NCI-H460 (cell line): Measurements from ENCODE around the gene PHKG1. TPM values are rescaled to one million over a fixed set of nuclear protein-coding genes. Genes with fewer than 3 reads are reported as not detected.
"Not testable (repeated sequence)": the region's sequence is repeated elsewhere in the genome, so short reads cannot be mapped to it uniquely, and the experiment has no call there.

Source experiments
- DNase-seq: peaks from one replicate; pipeline ENCODE4 v3.0.0-alpha.2; 2016; ENCODE audit warnings: low read depth; ENCODE audit errors: extremely low read depth
- total RNA-seq: library from RNA; depleted of rRNA; stranded (reverse); fragments of >200 nt; shearing (Covaris generic); gene quantifications from 2 replicates; pipeline ENCODE4 v1.2.3, GENCODE V29; 2014

PHKG1 gene
- total RNA-seq, 1 experiment from 2014 or later: not detected

DNA sequence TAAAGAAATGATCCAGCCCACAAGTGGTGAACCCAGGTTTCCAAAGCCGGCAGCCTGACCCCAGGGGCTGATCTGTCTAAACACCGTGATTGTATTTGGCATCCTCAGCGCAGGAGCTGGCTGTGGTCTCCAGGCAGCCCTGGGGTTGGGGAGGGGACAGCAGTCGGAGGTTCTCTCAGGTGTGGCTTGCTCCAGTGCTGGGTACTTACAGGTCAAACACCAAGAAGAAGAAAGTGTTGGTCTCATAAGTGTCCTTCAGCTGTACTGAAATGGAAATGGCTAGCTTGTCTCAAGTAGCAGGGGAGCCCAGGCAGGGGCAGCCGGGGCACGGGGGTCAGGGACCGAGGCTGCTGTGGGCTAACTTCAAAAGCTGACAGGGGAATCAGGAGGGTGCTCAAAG, 6.0 kb downstream of the PHKG1 start:
- no peak for DNase-seq

DNA sequence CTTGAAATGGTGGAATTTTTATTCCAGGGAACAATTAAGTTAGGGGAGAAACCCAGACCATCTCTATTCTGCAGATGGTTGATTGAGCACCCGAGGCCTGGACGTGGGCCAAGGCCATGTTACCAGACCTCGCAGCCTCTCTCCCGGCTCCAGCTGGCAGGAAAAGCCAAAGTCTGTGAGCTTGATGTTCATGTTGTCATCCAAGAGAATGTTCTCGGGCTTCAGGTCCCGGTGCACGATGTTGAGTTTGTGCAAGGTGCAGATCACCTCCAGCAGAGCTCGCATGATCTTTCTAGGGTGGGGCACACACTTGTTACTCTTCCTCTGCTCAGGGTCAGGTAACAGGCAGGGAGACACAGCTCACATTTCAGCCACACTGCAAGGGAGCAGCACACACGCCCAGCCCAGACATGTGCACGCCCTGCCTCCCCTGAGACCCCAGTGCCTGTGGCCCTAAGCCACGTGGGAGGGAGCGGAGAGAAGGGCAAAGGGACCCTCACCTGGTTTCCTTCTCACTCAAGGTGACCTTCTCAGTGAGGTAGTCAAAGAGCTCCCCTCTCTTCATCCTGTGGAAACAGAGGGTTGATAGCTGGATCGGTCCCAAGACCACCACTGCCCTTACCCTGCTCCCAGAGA, 9.5 kb downstream of the PHKG1 start:
- DNase-seq: no peak

DNA sequence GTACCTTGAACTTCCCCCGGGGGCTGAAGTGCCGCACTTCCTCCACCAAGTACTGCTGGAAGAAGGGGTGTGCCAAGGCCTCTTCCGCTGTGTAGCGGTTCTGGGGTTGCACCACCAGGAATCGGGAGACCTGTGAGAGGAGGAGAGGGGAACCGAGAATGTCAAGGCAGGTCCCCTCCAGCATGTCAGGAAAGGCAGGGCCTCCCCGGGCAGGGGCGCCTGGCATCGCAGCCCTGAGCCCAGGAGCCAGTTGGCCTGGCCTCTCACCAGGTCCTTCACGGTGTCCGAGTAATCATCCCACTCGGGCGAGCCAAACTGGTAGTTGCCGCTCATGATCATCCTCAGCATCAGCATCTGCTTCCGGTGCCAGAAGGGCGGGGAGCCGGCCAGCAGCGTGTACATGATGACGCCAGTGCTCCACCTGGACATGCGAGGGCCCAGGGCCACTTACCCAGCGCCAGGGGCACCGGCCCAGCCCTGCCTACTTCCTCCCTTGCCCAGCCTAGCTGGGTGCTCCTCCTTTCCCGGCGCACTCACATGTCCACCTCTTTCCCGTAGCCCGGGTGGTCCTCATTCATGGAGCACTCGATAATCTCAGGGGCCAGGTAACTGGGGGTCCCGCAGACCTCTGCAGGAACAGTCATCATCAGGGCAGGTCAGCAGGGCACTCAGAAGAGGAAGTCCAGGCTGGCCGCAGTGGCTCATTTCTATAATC, 11.0 kb downstream of the PHKG1 start:
- DNase-seq: no peak

DNA sequence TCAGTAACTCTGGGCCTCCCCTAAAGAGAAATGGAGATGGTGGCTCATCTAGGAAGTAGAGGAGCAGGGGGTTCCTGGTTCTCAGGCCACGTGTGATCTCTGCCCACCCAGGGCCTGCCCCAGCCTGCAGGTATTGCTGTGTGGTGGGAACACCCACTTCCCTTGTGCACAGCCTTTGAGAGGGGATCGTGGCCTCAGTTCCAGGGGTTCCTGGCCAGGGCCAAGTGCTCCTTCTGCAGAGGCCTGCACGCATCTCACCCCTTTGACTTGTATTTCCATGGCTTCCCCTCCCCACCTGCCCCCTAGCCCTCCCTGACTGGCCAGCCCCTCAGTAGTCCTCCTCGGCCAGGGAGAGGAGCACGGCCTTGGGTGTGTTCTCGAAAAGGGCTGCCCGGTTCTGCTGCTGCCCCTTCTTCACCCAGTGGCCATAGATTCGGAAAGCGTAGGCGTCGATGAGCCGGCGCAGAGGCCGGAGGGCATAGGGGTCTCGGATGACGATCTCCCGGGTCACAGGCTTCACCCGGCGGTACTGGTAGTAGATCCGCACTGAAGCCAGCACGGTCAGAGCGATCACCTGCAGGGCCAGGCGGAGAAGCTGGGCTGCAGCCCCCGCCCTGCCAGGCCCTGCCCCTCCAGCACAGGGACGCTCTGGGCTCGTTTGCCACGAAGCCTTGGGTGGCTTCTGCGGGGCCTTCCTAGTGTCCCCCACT, 11.9 kb downstream of the PHKG1 start:
- not testable (repeated sequence) for DNase-seq

DNA sequence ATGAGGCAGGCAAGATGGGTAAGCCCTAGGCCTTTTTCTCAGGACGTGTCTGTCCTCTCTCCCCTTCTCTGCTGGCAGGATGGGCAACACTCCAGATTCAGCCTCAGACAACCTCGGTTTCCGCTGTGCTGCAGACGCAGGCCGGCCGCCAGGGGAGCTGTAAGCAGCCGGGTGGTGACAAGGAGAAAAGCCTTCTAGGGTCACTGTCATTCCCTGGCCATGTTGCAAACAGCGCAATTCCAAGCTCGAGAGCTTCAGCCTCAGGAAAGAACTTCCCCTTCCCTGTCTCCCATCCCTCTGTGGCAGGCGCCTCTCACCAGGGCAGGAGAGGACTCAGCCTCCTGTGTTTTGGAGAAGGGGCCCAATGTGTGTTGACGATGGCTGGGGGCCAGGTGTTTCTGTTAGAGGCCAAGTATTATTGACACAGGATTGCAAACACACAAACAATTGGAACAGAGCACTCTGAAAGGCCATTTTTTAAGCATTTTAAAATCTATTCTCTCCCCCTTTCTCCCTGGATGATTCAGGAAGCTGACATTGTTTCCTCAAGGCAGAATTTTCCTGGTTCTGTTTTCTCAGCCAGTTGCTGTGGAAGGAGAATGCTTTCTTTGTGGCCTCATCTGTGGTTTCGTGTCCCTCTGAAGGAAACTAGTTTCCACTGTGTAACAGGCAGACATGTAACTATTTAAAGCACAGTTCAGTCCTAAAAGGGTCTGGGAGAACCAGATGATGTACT, 13.1 kb downstream of the PHKG1 start:
- DNase-seq: no peak

DNA sequence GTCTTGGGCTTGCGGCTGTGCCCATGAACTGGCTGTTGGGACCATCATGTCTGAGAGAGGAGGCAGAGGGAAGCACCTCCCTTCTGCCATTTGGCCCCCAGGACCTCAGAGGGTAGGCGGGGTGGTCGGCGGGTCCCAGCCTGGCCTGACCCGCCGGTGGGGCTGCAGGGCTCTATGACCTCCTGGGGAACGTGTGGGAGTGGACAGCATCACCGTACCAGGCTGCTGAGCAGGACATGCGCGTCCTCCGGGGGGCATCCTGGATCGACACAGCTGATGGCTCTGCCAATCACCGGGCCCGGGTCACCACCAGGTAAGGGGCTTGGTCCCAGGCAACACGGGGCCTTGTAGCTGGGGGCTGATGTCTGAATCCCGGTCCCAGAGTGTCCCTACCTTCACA, 14.6 kb downstream of the PHKG1 start:
- no peak for DNase-seq

DNA sequence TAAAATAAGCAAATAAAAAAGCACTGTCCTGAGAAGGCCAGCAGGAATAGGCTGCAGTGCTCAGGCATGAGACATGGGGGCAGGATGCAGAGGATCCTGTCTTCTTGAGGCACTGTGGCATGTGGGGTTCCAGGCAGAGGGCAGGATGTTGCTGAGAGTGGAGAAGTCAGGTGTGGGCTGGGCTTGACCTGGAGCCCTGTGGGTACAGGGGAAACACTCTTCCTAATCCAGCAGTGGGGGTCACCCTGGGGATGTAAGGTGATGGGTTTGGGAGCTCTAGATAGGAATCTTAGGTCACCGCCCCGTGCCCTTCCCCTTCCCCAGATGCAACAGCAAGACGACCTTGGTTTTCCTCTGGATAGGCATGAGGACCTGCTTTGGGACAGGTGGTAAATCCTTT, 15.1 kb downstream of the PHKG1 start:
- no peak for DNase-seq

DNA sequence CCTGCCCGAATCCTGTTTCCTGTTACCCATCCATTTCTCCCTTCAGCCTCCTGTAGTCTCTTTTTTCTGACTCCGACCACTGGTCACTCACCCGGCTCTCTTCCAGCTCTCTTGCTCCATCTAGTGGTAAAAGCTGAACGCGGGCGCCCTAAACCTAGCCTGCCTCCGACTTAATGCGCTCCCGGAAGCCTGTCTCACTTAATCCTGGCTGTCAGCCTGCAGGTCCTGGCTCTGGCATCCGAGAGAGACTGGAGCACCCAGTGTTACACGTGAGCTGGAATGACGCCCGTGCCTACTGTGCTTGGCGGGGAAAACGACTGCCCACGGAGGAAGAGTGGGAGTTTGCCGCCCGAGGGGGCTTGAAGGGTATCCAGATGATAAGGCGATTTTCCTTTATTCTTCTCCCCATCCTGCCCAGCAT, 18.4 kb downstream of the PHKG1 start:
- DNase-seq: peak; percentile 36

DNA sequence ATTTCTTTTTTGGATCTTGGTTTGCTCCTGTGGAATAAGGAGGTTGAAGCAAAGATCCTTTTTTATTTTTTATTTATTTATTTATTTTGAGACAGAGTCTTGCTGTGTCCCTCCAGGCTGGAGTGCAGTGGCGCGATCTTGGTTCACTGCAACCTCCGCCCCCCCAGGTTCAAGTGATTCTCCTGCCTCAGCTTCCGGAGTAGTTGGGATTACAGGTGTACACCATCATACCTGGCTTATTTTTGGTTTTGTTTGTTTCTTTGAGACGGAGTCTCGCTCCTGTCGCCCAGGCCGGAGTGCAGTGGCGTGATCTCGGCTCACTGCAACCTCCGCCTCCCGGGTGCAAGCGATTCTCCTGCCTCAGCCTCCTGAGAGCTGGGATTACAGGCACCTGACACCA, 26.4 kb downstream of the PHKG1 start:
- not testable (repeated sequence) for DNase-seq

DNA sequence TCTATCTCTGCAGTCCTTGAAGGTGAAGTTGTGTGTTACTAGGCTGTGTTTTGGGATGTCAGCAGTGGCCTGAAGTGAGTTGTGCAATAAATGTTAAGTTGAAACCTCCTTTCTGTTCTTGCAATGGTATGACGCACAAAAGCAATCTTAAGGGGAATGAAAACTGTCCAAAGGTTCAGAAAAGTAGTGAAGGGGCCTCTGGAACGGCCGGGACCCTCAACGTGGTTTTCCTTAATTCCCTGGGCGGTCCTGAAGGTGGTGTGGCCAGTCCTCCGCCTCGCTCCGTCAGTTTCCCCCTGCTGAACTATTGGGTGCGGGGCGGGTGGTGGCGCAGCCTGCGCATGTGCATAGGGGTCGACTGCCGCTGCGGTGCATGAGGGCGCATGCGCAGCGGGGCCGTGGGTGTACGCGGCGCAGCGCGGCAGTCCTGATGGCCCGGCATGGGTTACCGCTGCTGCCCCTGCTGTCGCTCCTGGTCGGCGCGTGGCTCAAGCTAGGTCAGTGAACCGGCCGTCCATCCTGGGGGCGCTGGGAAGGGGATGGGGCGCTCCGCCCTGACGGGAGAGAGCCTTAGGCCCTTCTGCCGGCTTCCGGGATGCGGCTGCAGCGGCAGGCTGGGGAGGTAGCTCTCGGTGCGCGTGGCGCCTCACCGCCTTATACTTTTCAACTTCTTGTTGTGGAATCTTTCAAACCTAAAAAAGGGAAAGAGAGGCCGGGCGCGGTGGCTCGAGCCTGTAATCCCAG, 28.7 kb downstream of the PHKG1 start, which contains the start of gene SUMF2:
Gene SUMF2 (plus strand): TSS at position 405 of the 744 bp plus-strand sequence. CDS start 26 bp downstream, at position 431.
- peak; percentile 67 for DNase-seq

DNA sequence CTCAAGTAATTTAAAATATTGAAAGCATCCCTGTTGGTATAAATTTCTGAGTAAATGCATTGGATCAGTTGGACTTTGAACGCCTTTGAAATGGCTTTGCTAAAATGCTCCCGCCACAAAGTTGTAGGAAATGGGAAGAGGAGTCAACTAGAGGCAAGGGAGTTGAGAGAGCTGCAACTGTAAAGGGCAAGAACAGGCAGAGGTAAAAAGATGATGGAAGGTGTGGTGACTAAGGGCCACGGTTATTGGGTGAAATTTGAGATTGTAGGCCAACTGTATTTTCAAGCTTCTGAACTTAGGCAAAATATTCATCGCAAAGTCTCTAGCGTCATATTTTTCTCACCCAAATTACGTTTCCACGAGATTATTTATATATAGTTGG, 29.3 kb downstream of the PHKG1 start:
- DNase-seq: no peak

DNA sequence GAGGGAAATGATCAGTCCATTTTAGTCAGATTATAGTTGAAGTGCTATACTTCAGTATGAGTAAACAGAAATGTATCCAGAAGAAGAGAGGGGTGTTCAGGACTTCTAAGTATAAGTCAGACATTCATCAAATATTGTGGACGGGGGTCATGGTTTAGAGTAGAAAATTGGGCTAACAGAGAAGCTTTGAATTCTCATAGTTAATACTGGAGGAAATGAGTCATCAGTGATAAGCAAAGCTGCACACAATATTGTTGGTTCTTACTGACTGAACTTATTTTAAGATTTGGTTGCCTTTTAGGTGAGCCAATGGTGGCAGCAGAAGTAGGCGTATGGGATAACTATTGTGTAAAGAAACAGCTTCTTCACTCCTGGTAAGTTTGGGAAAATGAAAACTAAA, 30.4 kb downstream of the PHKG1 start:
- DNase-seq: no peak

DNA sequence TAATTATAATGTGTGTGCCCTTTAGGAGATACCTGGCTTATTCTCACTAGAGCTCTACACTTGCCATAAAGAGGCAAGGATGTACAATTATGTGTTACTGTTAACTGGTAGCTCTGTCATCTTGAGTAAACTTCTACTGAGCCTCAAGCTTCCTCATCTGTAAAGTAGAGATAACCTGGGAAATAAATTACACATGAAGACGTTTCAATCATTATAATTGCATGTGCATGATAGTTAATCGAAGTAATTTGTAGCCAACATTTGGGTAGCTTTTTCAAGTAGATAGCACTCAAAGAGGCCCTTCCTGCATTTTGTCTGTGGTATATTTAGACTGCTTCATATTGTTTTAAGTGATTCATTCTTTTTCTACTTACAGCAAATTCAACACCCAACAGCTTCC, 38.8 kb downstream of the PHKG1 start:
- DNase-seq: no peak

DNA sequence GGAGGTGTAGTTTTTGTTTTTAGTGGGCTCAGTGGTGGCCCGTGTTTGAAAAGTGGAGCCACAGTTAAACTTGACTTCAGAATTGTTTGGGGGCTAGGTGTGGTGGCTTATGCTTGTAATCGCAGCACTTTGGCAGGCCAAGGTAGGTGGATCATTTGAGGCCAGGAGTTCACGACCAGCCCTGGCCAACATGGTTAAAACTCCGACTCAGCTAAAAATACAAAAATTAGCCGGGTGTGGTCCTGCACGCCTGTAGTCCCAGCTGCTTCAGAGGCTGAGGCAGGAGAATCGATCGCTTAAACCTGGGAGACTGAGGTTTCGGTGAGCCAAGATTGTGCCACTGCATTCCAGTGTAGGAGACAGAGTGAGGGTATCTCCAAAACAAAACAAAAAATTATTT, 39.4 kb downstream of the PHKG1 start:
- no peak for DNase-seq

DNA sequence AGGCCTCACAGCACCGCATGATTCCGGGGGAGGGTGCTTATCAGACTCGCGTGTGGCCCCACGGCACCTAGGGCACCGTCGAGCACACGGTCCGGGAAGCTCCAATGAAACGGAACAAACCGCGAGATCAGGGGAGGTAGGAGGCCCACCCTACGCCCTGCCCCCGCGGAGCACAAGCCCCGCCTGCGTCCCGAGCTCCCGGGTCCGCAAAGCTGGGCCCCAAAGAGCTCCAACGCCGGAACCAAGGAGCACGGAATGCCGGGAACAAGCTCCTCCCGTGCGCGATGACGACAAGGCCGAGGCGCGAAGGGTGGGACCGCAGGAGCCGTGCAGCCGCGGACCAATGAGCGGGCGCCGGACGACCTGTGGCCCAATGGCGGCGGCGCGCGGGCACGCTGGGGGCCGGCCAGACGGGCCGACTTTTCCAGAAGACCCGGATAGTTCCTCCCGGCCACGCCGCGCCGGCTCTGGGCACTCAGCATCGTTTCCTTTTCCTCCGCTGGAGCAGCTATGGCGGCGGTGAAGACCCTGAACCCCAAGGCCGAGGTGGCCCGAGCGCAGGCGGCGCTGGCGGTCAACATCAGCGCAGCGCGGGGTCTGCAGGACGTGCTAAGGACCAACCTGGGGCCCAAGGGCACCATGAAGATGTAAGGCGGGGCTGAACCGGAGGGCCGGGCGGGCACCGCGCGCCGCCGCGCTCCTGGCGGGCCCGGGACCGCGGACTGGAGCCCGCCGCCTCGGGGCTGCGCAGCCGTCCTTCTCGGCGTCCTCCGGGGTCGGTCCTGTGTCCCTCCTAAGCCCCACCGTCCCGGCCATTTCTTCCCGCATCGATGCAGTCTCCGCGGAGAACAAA, 41.2 kb downstream of the PHKG1 start, which contains the start of the genes CCT6A and PSPH:
Gene CCT6A (plus strand): TSS at position 427 of the 853 bp plus-strand sequence. CDS start 84 bp downstream, at position 511.
Gene PSPH (minus strand): TSS at position 106 of the 853 bp plus-strand sequence. CDS start 30,232 bp downstream, outside the sequence.
- peak; percentile 86 for DNase-seq

DNA sequence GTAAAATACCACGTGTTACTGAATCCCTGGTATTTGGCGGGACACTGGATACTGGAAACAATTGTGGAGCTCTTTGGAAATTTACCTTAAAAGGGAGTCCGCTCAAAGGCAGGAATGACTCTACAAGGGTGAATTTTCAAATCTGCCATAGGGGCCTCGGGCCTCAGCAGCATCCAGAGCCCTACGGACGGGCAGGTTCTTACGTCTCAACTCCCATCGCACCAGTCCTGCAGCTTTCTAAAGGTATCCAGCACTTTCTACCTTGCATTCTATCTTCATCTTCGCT, 41.8 kb downstream of the PHKG1 start:
- DNase-seq: no peak

DNA sequence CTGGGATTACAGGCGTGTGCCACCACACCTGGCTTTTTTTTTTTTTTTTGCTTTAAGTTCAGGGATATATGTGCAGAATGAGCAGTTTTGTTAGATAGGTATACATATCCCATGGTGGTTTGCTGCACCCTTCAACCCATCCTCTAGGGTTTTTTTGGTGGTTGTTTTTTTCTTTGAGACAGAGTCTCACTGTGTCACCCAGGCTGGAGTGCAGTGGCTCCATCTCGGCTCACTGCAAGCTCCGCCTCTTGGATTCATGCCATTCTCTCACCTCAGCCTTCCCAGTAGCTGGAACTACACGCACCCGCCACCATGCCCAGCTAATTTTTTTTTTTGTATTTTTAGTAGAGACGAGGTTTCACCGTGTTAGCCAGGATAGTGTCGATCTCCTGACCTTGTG, 44.0 kb downstream of the PHKG1 start:
- DNase-seq: not testable (repeated sequence)

DNA sequence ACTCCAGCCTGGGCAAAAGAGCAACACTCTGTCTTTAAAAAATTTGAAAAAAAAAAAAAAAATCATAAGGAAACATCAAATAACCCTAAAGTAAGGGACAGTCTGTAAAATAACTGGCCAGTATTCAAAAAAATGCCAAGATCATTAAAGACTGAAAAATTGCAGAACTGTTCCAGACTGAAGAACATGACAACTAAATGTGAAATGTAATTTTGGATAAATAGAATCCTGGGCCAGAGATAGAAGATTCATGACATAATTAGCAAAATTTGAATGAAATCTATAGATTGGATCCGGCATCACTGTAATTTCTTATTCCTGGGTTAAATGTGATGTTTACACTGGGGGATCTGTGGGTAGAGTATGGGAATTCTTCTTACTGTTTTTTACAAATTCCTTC, 44.5 kb downstream of the PHKG1 start:
- no peak for DNase-seq

DNA sequence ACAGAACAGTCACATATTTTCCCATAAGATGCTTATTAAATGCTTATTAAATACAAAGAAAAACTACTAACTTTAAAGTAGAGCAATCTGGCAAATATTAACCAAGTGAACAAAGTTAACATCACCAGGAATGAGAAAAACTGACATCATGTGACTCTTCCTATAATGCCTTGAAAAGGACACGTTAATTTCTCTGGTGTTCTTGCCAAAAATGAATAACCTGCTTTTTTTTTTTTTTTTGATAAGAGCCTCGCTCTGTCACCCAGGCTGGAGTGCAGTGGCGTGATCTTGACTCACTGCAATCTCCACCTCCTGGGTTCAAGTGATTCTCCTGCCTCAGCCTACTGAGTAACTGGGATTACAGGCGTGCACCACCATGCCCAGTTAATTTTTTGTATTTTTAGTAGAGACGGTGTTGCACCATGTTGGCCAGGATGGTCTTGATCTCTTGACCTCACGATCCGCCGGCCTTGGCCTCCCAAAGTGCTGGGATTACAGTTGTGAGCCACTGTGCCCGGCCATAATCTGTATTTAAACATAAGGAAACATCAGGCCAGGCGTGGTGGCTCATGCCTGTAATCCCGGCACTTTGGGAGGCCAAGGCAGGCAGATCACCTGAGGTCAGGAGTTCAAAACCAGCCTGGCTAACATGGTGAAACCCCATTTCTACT, 45.2 kb downstream of the PHKG1 start:
- DNase-seq: not testable (repeated sequence)
